GM21717 (cell line): ENCODE data around the gene FAM83C.
"Not testable (repeated sequence)": the region's sequence is repeated elsewhere in the genome, so short reads cannot be mapped to it uniquely, and the experiment has no call there.

ENCODE experiments used
- ATAC-seq: cut with Tn5 transposase; IDR thresholded peaks from one replicate; pipeline ENCODE4 v1.9.1; 2021; ENCODE audit warnings: mild to moderate bottlenecking, moderate library complexity; ENCODE audit not compliant: unreplicated experiment

The FAM83C gene

DNA sequence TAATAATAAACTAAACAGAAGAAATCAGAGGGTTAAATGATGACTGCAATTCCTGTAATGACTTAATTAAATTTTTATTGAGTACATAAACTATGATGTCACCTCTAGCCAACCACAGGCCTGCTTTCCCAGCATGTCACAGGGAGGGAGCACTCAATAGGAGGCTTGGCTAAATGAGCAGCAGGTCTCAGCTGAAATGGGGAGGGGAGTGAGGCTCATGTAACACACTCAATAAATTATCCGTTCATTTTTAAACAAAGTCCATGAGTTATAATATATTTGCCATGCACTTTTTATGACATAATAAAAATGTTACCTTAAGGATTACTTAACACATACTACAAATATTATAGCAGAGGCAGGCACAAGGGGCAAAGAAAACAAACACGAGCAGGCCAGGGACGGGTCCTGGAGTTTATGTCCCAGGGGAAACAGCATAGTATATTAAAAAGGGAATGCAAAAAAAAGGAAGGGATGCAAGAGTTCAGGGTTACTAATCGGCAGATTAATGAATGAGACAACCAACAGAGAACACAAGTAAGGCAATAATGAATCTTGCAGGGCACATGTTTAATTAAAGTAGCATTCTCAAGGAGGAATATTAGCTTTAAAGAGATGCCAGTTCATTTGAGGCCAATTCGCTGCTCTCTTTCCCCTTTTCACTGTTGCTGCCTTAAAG, 27.1 kb upstream of the FAM83C start:
- no peak for ATAC-seq

DNA sequence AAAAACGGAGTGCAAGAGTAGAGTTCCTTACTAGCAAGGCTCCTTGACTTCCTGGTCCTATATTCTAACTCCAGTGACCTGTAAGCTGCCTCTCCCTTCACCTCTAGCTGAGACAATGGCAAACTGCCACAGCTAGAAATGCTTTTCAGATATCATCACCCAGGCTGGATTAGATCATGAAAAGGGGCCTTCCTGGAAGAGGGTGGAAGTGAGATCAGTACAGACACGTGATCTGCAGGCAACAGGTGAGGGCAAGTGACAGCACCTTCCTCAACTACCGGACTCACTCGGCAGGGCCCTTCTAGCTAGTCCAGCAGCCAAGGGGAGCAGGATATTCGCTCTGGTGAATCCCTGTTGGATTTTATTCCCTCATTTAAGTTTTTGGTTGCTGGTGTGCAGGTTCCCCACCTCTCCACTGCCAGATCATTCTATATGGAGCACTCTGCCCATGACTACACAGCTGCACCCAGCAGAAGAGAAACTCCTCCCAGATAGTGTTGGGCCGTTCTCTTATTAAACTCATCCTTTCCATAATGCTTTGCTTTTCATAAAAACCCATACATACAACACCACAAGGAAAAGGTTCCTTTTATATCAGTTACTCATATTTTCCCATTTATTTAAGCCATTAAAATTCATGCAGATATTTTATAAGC, 26.4 kb upstream of the FAM83C start:
- ATAC-seq: no peak

DNA sequence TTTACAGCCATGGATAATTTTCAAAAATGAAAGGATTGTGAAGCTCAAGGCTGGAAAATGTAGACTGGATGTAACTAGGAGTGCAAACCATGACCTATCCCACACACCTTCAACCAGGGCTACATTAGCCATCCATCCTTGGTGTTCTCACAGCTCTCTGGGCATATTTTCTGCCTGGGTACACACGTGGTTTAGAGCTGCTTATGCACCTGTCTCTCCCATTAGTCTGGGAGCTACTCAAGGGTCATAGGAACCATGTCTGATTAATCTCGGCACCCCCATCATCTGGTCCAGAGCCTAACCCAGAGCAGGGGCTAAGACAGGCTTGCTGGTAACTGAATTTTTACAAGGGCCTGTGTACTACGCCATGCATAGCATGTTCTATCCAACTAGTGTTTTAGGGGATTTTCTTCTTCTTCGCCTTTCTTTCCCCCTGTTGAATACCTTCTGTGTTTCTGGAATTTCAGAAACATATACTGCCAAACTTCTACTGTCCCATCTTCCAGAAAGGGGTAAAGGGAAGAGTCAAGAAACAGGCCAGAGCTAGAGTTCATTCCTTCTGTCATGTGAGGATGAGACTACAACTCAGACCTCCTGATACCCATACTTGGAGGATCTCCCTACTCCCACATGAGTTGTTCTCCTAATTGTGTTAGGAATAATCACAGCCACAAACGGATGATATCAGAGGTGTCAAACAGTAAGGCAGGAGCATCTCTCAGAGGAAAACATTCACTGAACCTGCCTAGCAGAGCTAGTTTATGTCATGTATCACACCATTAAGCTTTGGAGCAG, 25.4 kb upstream of the FAM83C start:
- ATAC-seq: no peak

DNA sequence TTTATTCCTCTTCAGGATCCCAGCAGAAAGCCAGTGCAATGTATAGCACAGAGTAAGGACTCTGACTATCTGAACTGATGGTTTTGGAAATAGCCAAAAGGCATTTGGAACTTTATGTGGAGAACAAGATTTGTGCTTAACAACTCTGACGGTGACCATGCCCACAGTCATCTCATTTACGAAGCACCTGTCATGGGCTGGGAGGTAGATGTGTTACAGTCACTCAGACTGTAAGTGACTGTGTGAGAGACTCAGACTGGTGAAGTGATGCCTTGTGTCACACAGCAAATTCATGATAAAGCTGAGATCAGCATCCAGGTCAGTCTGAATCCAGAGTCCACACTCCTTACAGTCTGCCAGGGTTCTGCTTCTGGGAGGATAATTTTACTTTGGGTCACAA, 23.9 kb upstream of the FAM83C start:
- no peak for ATAC-seq

DNA sequence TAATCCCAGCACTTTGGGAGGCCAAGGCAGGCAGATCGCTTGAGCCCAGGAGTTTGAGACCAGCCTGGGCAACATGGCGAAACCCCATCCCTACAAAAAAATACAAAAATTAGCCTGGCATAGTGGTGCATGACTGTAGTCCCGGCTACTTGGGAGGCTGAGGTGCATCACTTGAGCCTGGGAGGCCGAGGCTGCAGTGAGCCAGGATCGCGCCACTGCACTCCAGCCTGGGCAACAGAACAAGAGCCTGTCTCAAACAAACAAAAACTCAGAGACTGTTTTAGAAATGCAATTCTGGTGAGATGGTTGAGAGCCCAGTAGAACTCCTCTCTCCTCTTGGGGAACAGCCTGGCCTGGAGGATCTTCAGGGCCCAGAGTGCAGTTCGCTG, 23.4 kb upstream of the FAM83C start:
- not testable (repeated sequence) for ATAC-seq

DNA sequence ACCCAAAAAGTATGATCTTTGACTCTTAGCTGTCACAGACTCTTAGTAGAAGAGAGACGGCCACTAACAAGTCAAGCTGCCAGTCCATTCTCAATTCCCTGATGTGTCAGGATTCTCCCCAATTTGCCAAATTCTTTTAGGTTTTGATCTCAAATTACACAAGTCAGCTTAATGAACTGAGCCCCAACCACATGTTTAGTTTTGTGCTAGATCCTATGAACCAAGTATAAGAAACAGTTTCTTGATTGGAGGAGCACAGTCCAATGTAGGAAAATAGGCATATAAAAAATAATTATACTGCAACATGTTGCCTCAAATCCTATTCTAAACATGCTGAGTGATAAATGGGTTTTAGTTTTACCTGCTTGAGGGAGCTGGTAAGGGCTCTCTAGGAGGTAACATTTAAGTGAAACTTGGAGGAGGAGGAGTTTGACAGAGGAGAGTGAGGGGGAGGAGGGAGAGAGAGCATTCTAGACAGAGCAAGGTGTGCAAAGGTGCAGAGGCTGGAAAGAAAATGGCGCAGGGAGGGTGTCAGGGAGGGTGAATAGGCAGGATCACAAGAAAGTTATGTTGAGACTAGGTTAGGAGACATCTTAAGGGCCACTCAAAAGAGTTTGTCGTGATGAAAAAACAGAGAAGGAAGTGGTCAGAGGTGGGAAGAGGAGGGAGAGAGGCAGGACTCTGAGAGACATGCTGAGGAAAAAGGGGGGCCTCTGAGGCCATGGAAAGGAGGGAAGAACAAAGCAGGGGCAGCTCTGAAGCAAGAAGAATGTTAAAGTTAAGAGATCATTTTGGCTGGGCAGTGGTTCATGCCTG, 22.8 kb upstream of the FAM83C start:
- no peak for ATAC-seq

DNA sequence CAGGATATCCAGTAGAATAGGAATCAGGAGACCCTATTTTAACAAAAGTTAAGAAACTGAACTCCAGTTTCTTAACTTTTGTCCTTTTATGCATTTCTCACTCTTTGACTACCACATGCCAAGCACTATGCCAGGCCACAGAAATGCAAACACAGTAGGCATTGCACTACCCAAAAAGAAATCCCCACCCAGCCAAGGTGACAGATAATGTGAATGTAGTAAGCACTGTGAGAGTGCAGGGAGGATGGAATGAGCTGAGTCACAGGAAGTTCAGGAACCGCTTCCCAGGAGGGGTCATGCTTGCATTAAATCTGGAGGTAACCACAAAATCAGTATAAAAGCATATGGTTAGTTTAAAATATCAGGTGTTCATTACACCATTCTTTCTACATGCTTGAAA, 20.1 kb upstream of the FAM83C start:
- ATAC-seq: no peak

DNA sequence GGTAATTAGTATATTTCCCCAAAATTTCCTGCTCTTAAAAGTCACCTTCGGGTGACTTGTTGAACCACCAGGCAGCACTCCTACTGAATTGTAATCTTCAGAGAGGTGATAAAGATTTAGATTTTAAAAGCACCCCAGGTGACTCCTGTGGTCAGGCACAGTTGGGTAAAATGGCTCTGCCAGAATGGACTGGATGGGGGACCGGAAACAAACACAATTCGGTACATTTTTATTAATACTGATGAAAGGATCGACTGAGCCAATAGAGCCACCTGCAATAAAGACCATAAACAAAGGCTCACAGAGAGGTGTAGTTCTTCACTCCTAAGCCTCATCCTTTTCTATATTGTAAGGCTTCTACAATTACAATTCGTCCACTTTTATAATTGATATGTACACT, 19.6 kb upstream of the FAM83C start:
- no peak for ATAC-seq

DNA sequence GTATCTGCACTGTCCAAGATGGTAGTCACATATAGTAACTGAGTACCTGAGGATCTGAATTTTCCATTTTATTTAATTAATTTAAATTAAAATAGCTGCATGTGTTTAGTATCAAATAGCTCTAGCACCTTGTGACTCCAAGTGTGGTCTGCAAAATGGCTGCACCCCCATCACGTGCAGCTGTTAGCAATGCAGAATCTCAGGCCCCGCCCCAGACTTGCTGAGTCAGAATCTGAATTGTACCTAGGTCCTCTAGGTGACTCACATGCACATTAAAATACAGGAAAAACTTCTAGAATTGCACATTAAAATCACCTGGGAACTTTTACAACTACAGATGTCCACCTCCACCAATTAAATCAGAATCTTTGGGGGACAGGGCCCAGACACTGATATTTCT, 19.2 kb upstream of the FAM83C start:
- ATAC-seq: no peak

DNA sequence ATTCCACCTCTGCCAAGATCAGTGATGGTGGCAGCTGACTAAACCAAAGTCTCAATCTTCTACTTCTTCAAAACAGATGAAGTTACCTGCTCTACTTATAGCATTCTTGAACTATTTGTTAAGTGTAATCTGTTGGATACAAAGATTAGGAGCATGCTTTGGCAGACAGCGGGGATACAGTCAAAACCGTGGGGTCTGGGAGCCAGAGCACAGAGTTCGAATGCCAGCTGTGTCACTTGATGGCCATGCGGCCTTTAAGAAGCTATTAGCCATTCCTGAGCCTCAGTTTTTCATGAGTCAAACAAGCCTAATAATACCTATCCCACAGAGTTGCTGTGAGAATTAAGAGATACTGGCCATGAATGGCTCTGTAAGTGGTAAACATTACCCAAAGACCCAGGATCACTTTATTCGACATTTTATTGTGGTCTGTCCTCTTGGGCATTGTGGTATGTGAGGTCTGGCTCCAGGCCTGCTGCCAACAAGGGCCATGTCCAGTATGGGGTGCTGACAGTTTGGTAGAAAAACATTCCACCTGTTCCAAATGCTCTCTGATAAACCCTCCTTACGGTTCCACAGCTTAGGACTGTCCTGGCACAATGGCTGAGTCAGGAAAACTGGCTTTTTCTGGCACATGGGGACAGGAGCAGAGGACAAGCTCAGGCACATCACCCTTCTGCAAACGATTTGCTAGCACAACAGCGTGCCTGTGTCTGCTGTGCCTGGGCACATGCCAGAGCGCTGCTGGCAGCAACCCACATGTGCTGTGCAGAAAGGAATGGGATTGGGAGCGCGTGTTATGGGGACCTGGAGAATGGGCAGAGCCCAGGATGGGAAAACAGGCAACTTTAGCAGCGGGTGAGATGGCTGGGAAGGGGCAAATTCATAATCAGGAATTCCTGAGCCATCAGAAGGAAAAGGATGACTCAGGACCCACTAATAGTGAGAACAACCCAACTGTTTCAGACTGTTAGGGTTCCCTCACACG, 15.7 kb upstream of the FAM83C start:
- no peak for ATAC-seq

DNA sequence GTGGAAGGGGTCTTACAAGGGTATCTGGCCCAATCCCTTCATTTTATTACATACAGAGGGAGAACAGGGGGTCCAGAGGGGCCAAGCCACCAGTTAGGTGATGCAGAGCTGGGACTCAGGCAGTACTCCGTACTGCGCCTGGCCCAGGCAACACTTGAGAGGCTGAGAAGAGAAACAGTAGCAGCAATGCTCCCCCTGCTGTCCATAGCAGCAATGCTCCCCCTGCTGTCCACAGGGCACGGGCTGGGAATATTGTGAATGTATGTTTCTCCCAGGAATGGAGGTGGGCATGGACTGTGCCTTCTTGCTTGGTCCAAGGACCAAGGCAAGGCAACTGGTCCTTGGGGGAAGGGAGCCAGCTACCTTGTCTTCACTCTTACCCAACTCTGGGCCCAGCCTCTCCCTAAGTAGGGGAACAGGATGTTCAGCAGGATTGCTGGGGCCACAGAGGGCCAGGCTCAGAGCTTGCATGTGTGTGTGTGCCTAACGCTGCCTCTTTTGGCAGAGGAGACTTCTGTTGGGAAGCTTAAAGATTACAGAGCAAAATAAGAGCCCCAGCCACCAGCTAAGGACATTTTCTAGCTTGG, 14.8 kb upstream of the FAM83C start:
- no peak for ATAC-seq

DNA sequence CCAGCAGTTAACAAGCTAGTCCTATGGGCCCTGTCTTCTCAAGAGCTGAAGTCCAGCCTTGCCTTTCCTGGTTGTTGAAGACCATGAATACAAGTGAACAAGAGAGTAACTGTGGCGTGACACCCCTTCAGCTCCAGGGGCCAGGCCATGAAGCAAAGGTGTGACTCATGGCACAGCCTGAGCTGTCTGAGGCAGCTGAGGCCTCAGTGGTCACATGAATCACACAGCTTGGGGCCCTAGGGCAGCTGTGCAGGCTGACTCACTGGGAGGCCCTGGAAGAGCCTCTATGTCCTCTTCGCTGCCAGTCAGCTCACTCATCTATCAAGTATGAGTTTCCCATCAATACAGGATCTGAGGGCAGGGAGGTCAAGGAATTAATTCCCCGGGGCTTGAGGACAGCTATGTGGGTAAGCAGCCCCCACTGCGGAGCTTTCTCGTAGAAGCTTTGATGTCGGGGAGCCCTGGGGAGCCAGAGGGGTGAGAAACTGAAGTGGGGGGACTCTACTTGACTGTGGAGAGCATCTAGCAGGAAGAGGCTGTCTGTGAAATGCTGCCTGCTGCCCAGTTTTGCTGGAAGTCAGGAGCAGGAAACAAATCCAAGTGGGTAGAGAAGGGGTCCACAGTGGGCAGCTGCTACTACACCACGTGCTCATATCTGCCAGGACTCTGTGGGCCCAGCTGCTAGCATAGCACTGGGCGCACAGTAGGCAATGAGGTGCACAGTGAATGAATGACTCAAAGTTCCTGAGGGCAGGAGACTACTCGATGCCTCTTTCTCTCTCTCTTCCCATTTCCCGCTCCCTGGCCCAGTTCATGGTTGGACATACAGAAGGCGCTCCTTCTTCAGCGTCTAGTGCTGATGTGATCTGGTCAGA, 13.7 kb upstream of the FAM83C start:
- no peak for ATAC-seq

DNA sequence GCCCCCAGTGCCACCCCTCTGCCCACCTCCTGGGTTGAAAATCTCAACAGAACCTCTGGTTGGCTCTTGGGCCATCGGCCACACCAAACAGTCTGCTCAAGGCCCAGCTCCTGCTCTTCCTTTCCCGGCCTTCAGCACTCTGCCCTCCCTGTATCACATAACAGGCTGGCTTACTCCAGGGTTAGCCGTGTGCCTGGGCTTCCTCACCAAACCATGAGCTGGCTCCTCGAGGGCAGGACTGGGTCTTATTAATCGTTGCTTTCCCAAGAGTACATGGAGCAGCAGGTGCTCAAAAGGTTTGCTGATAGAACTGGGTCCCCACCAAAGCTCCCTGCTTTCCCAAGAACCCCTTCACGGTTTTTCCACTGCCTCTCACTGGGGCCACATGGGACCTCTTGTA, 12.7 kb upstream of the FAM83C start:
- ATAC-seq: no peak

DNA sequence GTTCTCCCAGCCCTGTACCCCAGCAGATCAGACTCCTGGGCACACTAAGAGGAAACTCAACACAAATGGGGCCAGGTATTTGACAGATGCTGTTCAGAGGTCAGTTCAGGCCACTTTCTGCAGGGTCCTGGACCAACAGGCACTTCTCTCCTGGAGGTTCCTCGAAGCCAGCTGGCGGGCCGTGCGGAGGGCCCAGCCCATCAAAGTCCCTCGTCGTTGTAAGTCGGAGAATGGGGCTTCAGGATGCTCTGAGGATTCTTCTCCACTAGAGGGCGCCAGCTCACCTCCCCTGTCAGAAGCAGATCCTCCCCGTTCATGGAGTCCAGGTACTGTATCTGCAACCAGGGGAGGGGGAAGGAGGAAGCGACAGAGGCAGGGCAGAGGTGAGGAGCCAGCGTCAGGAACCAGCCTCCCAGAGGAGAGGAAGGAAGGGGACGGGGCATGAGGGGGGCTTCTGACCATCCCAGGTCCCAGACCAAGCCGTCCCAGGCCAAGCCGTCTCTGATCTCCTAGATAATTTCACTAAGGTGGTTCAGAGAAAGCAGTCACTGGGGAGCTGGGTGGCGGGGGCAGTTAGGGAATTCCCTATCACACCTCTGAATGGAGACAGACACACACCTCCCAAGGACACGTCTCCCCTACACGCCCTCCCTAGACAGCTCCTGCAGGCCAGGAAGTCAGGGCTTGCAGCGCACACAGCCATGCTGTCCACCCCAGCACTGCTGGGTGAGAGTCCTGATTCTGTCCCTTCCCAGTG, 11.7 kb upstream of the FAM83C start:
- peak; percentile 59 for ATAC-seq

DNA sequence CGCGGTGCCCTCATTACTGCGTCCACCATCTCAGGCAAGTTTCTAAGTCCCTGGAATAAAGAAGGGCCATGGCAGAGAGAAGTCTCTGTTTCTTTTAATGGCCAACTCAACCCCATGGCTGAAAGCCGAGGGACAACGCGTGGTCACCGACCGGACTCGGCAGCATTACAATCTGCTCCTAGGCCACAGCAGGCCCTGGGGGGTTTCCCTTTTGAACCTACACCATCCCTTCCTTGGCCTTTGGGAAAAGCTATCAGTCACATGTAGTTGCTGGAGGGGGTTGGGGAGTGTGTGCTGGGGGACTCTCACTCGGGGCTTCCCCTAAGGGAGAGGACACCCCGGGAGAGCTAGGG, 11.1 kb upstream of the FAM83C start:
- no peak for ATAC-seq

DNA sequence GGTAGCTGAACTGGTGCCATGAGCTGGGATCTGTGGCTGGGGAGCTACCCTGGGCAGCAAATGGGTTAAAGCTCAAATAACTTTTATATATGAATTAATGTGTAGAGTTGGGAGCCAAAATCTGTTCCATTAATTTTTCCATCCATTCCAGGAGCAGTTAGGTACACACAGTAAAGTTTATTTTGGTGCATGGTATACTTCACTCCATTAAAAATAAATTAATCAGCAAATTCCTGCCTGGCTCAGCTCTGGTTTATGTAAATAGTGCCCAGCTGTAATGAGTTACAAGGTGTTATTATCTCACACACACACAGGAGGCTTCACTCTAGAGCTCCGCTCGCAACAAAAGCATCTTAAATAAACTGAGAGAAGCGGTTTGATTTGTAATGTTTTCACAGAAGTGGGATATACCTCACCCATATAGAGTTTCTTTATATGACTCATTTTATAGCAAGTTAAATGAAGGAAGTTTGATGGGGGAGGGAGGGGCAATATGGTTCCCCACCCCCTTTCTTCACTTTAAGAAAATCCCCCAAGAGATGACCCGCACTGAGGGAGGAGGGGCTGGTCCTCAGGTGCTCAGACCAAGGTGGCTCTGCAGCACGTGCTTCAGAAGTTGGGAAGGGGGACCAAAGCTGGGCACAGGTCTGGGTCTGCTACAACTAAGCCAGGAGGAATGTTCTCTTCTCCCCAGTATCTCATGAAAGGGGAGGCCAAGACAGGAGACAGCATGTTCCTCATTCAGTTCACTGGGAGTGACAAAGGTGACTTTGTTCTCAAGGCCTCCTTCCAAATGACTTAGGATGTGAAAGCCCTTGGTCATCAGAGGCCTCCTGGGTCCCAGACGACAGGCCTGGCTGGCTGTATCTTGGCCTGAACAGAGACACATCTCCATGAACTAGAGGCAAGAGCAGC, 10.5 kb upstream of the FAM83C start:
- no peak for ATAC-seq

DNA sequence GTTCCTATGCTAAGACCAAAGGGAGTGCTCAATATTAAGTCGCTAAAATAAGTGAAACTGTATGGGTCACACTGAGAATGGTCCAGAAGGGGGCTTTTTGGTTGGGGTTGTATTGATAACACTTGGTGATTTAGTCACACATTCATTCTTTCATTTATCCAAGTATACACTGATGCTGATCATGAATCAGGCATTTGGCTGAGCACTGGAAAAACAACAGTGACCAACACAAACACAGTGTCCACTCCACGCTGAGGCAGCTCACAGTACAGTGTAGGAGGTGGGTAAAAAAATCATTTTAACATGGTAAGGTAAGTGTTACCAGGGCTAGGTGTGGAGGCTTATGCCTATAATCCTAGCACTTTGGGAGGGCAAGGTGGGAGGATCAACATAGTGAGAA, 9.2 kb upstream of the FAM83C start:
- no peak for ATAC-seq
